GM19438 (cell line): Measurements from ENCODE around the gene SLC26A5.
A peak's percentile ranks its signal among the peaks of the same experiment; 100 is the strongest.

Experiments
- ATAC-seq: cut with Tn5 transposase; IDR thresholded peaks from one replicate; pipeline ENCODE4 v1.9.1; 2021; ENCODE audit warnings: low read depth; ENCODE audit not compliant: unreplicated experiment

Gene SLC26A5

DNA sequence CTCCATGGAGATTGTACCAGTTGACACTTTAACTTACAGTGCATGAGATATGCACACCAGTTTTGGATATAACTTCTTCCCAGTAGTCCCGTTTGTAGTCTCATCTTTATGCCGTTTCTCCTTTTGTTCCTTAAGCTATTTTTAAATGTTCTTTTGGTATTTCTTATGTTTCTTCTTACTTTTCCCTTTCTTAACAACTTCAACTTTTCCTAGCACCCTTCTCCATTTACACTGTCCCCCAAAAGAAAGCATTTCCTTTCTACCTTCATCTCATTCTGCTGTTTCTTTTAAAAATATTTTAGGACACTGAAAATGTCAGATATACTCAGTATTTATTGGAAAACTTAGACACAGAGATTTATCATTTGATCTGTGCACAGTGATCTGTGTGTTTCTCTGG, 97.0 kb downstream of the SLC26A5 start:
- ATAC-seq, result no peak

GRCh38 chr7:103348452-103348851, 97.6 kb downstream of the SLC26A5 start:
- no peak for ATAC-seq

- peak; percentile 66 for ATAC-seq
These were observed 98.3 kb downstream of the SLC26A5 start, which contains the start of gene PSMC2 for GRCh38 chr7:103347507-103348267. TSS of gene PSMC2 (plus strand) at chr7:103347643. CDS start at chr7:103347712, 69 bp downstream.

- no peak for ATAC-seq
These were observed 99.6 kb downstream of the SLC26A5 start for GRCh38 chr7:103346396-103346795.

GRCh38 chr7:103344453-103345149, 101.4 kb downstream of the SLC26A5 start, which contains the start of gene DNAJC2:
TSS of gene DNAJC2 (minus strand) at chr7:103344767. CDS start at chr7:103344622, 145 bp downstream.
- ATAC-seq, result peak; percentile 72

GRCh38 chr7:103343758-103344452, 102.1 kb downstream of the SLC26A5 start:
- ATAC-seq, result peak; percentile 8

GRCh38 chr7:103343332-103343731, 102.7 kb downstream of the SLC26A5 start:
- ATAC-seq, result no peak

GRCh38 chr7:103341466-103341865, 104.5 kb downstream of the SLC26A5 start:
- no peak for ATAC-seq

DNA sequence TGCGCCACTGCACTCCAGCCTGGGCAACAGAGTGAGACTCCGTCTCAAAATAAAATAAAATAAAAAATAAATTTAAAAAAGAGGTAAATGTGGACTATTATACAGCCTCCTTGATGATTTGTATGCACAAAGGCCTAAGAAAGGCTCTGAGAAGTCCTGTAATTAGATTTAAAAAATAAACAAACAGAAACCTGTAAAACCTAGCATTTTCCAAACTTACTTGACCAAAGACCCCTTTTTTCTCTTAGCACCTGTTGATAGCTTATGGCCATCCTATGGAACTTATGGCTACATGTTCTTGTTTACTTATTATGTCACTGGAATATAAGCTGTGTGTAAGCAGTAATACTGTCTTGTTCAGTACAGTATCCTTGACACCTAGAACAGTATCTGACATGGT, 107.1 kb downstream of the SLC26A5 start:
- no peak for ATAC-seq

DNA sequence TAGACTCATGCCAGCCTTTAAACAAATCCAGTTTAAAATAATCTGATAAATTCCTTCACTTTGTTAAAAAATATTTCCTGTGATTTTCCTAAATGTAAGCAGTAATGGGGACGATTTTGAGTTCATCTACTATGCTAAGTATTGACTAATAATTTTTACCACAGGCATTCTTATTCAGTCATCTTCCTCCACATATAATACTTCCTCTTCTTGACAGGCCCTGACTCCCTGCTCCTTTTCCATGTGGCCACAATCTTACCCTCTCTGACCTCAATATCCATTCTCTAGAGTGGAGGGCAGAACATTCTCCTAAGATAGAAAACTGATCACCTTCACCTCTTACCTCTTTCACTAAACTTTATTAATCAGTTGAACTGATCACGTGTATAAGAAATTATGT, 109.2 kb downstream of the SLC26A5 start:
- ATAC-seq, result no peak

DNA sequence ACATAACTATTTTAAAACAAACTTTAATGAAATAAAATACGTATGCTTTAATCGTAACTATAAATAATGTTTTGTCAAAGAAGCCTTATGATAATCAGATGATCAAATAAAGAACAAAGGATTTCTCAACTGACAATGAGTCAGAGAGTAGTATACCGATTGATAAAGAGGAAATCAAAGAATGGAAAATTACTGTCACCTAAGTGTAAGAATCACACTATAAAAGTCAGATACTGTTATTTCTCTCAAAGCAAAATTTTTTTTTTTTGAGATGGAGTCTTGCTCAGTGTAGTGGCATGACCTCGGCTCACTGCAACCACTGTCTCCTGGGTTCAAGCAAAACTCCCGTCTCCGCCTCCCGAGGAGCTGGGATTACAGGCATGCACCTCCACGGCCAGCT, 120.3 kb downstream of the SLC26A5 start:
- no peak for ATAC-seq
